SW 1271 (cell line): Measurements from ENCODE around the gene LRRC34.

Experiments
- DNase-seq, 2 experiments: peaks; one replicate each; lab custom pipeline; 2025; lab: John Stamatoyannopoulos, UW

The LRRC34 gene

GRCh38 chr3:169813757-169814517 is 1.2 kb upstream of the LRRC34 start:
- no peak for DNase-seq

DNA sequence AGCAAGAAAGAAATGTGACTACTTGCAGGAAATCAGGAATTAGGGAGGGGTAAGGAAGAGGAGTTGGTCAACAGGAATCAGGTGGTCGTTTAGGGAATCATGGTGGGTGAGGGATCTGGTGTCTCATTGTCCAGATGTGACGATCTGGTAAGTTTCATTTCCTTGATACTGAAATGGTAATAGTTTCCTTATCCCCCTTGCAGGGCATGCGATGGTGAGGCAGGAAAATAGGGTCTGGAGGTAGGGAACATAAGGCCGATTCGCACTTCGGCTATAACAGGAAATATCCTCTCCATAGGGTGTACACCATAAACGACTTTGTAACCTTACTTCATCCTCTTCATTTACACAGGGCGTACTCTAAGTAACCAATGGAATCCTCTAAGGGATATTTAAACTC is 574 bp upstream of the LRRC34 start:
- no peak for DNase-seq

DNA sequence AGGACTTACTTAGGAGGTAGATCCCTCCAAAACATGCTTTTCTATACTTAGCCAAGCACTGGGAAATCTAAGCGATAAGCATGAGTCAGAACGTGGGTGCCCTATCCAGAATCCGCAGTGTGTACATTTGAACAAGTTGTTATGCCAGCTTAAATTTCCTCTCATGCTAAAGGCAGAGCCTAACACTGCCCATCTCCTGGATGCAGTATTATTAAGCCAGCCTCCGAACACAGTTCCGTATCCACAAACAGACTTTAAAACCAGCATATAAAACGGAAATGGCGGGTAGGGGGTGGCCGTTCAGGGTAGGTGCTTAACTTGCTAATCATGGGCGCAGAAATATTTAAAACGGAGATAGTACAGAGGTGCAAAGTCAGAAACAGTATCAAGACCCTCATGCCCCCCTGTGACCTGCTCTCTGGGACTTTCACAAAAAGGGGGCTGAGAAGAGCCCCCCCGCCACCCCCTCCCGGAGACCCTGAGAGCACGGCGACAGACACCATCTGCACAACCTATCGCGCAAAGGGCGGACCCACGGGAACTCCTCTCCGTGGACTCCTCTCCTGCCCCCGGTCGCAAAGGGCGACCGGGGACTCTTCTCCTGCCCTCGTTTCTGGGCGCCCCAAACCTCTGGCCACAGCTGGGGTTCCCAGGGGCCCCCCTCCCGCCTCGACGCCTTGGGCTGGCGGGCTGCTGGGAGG is 923 bp downstream of the LRRC34 start:
- DNase-seq, result no peak

DNA sequence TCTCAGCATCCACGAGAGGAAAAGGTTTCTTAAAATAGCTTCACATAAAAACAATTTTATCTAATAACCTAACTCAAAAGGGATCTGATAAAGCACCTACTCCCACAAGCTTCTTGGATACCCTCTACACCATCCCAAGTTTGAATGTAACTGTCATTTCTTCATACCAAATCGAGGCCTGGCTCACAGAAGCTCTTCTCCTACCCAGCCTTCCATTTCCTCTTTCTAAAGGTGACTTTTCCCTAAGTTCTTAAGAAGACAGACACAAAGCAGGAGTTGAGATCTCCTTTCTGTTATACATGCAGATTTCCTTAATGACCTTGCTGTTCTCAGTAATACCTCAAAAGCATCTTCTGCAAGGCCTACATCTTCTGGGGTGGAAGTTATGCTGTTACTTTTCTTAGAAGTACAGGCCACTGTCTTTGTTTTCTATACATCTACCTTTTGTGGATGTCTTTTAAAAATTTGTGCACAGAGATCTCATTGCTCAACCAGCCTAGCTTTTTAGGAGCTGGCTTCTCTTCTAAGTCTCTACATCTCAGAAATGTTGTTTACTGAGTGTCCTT is 3.4 kb downstream of the LRRC34 start:
- no peak for DNase-seq

DNA sequence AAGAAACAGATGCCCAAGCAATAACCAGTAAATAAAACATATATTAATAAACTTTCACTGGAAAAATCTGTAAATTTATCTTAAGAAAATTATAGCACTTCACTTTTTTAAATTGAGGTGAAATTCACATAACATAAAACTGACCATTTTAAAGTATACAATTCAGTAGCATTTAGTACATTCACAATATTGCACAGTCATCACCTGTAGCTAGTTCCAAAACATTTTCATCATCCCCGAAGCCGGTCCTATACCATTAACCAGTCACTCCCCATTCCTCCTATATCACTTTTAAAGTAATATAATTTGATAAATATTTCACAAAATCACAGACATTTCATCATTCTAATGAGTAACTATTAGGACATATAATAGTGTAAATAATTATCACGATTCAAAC is 8.0 kb downstream of the LRRC34 start:
- no peak for DNase-seq

- no peak for DNase-seq
These were observed 20.3 kb downstream of the LRRC34 start for GRCh38 chr3:169792359-169792758.

DNA sequence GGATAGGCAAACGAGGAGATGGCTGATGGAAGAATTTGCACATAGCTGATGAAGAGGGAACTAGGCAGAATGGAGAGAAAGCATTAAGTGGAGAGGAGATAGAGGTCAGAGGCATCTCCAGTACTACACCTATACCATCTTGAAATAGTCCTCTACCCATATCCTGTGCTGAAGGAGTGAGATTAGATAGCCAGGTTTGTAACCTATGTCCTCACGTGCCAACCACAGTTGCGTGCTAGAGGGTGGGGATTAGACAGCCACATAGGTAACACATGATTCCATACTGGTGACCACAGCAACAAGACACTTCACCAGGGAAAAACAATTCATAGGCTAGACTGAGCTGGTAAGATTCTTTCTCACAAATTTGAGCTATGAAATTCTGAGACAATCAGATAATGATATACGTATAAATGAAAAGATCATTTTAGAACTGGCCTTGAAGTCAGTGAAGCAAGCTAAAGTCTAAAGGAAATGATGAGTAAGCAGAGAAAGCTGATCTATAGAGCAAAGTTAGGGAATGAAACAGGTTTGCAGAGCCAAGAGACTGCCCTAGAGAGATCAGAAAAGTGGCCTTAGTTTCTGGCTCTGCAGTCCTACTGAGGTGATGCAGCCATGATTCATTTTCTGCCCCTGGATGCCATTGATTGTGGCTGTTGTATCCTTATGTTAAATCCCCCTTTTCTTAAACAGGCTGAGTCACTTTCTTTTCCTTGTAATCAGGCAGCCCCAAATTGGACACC is 21.8 kb downstream of the LRRC34 start:
- DNase-seq, result no peak

- no peak for DNase-seq
These were observed 22.5 kb downstream of the LRRC34 start for GRCh38 chr3:169790219-169790618.

DNA sequence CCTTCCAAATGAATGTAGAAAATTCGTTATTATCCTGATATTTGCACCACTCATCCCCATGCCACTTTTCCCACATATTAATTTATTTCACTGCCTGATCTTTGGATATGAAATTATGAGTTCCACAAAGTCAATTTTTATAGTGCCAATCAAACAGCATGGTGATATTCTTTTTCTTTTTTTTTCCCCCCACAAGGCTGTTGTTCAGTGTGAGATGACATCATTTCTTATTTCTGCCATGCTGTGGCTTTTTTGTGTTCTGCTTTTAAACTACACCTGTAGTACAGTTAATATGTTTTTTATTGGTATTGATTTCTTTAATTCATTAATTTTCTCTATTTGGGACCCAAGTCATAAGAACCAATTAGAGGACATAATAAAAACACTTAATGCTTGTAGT is 24.9 kb downstream of the LRRC34 start:
- DNase-seq, result no peak

DNA sequence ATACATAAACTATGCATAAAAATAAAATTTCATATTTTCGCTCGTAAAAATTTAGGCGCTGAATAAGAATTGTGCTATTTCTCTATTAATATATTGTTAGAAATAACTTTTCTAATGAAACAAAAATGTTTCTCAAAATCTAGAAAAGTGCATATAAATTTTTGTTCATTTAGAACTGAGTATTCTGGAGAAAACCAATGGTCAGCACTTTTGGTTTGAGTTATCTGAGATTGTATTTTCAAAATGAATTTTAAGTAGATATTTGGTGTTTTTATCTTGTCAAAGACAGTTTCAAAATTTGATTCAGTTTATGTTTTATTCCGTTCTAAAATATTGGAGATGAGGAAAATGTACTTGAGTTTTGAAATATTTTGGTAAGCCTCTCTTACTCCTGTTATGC is 25.6 kb downstream of the LRRC34 start:
- DNase-seq, result no peak

- no peak for DNase-seq
These were observed 31.4 kb downstream of the LRRC34 start for GRCh38 chr3:169781209-169781855.

GRCh38 chr3:169780742-169781141 is 32.0 kb downstream of the LRRC34 start:
- no peak for DNase-seq

GRCh38 chr3:169777822-169778221 is 34.9 kb downstream of the LRRC34 start:
- DNase-seq, result no peak

- DNase-seq, result no peak
These were observed 38.5 kb downstream of the LRRC34 start for GRCh38 chr3:169774186-169774585.

GRCh38 chr3:169772897-169773816 is 39.5 kb downstream of the LRRC34 start, which contains the start of gene MYNN:
Gene MYNN, plus strand, starts transcription at chr3:169773396. Its CDS starts 900 bp downstream, at chr3:169774296.
- peak; percentile 70 to 87 for DNase-seq

- peak; percentile 61 to 84 for DNase-seq
These were observed 40.3 kb downstream of the LRRC34 start for GRCh38 chr3:169772305-169772896.

DNA sequence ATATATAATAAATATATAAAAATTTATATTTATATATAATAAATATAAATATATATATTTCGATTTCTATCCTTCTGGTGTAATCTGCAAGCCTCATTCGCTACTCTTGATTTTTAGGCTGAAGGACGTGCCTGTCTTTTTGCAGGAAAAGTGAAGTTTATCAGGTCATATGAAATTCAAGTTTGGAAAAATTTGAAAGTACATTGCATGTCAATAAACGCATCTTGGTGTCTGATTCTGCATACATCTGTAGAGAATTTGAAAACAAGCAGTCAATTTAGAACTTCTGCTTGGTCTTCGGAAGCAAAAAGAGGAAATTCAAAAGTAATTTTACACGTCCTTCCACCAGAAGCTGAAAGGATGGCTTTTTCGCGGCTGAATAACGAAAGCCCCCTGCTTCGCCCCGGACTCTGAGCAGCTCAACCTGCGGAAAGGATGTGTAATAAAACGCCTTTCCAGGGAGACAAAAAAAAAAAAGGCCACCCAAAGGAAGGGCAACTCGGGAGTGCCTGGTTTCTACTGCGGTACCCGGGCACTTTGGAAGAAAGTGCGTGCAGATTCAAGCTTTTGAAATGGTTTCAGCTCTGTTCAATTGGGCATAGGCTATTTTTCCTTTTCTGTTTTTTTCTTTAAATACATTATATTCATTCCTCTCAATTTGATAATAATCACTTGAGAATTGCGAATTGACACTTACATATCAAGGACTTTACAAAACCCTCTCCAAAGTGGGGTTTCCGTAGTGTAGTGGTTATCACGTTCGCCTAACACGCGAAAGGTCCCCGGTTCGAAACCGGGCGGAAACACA is 41.0 kb downstream of the LRRC34 start:
- DNase-seq, result peak; percentile 59 to 71

DNA sequence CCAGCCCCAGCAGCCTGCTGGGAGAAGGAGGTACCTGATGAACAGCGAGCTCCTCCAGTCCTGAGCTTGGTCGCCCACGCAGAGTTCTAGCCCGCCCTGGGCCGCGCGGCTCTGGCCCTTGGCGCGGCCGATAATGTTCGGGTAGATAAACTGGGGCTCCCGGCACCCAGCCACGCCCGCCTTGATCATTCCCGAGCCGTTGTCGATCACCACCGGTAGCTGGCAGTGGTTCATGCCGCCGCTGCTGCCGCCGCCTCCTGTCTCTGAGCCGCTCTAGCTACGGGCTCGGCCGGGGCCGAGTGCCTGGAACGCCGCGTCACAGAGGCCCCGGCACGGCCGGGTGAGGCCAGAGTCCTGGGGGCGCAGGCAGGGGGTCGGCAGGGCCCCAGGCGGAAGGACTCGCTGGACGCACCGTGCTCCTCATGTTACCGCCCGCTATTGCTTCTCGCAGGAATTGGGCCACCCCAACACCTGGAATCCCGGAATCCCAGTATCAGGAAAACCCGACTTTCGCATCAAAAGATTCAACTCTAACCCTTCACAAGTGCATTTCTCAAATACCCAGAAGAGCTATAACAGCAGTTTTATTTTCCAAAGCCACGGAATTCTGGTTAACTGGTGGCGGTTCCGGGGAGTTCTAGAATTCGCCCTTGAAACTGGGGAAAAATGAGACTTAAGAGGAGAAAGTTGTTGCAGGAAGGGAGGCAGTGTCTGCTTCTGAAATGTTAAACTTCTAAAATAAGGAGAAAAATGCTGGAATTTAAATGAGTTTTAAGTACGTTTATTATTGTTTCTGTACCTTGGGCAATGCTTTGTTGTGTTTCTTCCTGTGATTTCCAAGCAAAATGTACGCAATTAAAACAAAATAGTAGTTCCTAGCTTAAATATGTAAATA is 43.2 kb downstream of the LRRC34 start, which contains the start of gene ACTRT3:
Gene ACTRT3, minus strand, starts transcription at position 275 of the 895 bp plus-strand sequence. Its CDS starts 41 bp downstream, at position 234.
- DNase-seq, result peak; percentile 31 to 73
